Measurements from ENCODE around the gene ADAM33.

DNA sequence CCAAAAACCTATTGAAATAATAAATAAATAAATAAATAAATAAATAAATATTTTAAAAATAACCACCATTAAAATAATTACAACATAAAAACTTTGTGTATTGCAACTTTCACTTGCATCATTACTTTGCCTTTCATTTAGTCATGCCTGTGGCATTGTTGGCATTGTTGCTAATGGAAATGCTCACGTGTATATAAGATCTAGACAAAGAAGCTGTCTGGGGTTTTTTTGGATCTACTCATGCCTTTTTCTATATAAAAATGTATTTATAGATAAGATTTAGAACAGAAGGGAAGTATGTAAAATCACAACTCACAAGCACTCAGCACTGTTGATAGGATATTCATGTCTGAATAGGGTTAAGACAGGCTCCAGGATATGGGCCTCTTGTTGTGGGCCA is 46.5 kb downstream of the ADAM33 start:
- TF ChIP-seq SMC3 (conservative IDR thresholded peaks at IDR 0.05; ENCODE audit: poor library complexity) (no peak), EP300 (conservative IDR thresholded peaks at IDR 0.05; ENCODE audit: poor library complexity, severe bottlenecking) (no peak), EZH2 (IDR thresholded peaks at IDR 0.05; ENCODE audit: borderline replicate concordance, insufficient read depth, low read length, poor library complexity, severe bottlenecking) (no peak), MXI1 (conservative IDR thresholded peaks at IDR 0.05; ENCODE audit: poor library complexity, severe bottlenecking) (no peak), POLR2AphosphoS5 (IDR thresholded peaks at IDR 0.05) (no peak)
- TF ChIP-seq, protein P1, sequence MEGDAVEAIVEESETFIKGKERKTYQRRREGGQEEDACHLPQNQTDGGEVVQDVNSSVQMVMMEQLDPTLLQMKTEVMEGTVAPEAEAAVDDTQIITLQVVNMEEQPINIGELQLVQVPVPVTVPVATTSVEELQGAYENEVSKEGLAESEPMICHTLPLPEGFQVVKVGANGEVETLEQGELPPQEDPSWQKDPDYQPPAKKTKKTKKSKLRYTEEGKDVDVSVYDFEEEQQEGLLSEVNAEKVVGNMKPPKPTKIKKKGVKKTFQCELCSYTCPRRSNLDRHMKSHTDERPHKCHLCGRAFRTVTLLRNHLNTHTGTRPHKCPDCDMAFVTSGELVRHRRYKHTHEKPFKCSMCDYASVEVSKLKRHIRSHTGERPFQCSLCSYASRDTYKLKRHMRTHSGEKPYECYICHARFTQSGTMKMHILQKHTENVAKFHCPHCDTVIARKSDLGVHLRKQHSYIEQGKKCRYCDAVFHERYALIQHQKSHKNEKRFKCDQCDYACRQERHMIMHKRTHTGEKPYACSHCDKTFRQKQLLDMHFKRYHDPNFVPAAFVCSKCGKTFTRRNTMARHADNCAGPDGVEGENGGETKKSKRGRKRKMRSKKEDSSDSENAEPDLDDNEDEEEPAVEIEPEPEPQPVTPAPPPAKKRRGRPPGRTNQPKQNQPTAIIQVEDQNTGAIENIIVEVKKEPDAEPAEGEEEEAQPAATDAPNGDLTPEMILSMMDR (IDR thresholded peaks at IDR 0.05; ENCODE audit: poor library complexity, severe bottlenecking), result no peak
